Measurements from ENCODE around the gene MUS81.

The MUS81 gene

GRCh38 chr11:65912845-65913244 lies 52.6 kb downstream of the MUS81 start:
- no peak overlapping the region for H3K27ac ChIP-seq
- TF ChIP-seq ZFX (IDR thresholded peaks at IDR 0.05): no peak
- TF ChIP-seq CTCF (conservative IDR thresholded peaks at IDR 0.05): no peak

- no peak overlapping the region for H3K27ac ChIP-seq
- TF ChIP-seq CTCF (conservative IDR thresholded peaks at IDR 0.05) (no peak), ZFX (IDR thresholded peaks at IDR 0.05) (no peak)
Measured at GRCh38 chr11:65915101-65915820, 55.0 kb downstream of the MUS81 start.

- TF ChIP-seq ZFX (IDR thresholded peaks at IDR 0.05): no peak
- TF ChIP-seq CTCF (conservative IDR thresholded peaks at IDR 0.05): no peak
- H3K27ac ChIP-seq: no peak overlapping the region
Measured at GRCh38 chr11:65915821-65916251, 55.6 kb downstream of the MUS81 start.
